SW 1271 (cell line): Measurements from ENCODE around the gene C11orf21.

Source experiments
- DNase-seq, 2 experiments: peaks; one replicate each; lab custom pipeline; 2025; lab: John Stamatoyannopoulos, UW

Gene C11orf21

DNA sequence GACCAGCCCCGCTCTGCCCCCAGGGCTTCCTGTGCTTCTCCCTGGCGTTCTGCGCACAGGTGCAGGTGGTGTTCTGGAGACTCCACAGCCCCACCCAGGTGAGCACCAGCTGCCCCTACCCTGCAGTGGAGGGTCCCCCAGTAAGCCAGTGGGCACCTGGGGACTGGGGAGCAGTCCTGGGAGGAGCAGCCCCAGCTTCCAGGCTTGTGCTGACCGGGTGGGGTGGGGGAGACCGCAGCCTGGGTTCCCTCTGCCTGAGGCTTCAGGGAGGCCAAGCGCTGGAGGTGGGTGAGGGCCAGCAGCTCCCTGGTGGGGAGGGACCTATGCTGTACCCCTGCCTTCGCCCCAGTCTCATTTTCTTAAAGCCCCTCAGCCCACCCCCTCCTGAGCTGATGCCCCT, 7.0 kb upstream of the C11orf21 start:
- DNase-seq = no peak

DNA sequence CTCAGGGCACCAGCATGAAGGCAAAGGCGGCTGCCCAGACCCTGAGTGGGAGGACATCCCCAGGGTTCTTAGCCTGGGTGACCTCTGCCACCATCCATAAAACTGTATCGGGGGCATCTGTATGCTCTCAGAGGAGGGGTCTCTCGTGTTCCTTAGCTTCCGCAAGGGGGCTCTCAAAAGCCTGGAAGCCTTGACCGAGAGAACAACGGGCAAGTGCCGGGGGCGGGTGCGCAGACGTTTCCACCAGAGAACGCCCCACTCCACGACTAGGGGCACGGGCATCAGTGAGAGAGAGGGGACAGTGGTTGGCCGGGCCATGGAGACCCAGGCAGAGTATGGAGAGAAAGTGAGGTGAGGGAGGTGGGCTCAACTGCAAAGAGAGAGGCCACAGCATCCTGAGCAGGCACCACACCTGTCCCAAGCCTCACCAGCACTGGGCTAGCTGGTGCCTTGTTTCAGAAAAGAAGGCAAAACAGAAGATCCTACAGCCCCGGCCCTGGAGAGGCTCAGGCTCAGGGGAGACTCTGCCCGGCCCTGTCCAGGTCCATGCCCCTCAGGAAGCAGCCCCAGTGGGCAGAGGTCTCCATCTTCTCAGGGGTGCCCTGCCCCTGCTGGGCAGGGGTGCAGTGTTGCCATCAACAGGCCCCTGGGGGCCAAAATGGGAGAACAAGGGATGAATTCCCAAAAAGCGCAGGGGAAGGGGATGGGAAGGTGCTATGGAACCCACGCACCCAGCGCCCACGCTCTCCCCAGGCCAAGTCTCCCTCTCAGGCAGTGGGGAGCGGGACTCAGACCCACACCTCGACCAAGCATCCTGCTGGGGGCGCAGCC, 6.0 kb upstream of the C11orf21 start:
- no peak for DNase-seq

DNA sequence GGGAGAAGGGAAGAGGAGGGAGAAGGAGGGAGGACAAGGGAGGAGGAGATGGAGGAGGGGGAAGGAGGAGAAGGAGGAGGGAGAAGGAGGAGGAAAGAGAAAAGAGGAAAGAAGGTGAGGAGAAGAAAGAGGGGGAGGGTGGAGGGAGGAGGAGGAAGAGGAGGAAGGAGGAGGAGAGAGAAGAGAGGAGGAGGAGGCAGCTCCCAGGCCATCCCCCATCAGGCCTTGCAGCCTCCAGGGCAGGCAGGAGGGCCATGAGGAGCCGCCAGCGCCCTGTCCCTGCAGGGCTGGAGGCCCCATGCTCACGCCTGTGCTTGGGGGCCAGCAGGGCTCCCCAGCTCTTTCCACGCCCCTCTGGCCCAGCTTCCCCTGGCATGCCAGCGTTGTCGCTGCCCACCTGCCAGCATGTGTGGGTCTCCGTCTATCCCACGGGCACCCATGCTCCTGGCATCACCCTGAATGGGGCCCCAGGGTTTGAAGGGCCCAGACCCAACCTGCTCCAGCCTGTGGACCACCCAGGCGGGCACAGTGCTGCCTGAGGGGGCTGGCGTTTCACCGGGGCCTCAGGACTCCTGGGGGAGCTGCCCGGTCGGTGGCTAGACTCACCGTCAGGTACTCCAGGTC, 5.3 kb upstream of the C11orf21 start:
- DNase-seq = no peak

DNA sequence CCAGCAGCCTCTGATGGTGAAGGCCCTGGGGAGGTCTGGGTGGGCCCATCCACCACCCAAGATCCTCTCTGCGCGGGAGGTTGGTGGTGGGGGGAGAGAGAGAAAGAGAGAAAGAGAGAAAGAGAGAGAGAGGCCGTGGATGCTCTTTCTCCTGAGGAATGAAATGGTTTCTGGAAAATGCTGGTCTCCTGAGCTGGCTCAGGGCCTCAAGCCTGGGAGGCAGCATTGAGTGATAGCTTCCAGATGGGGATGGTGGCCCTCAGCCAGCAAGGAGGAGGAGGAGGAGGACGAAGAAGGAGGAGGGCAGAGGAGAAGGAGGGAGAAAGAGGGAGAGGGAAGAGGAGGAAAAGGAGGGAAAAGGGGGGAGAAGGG, 4.7 kb upstream of the C11orf21 start:
- no peak for DNase-seq

DNA sequence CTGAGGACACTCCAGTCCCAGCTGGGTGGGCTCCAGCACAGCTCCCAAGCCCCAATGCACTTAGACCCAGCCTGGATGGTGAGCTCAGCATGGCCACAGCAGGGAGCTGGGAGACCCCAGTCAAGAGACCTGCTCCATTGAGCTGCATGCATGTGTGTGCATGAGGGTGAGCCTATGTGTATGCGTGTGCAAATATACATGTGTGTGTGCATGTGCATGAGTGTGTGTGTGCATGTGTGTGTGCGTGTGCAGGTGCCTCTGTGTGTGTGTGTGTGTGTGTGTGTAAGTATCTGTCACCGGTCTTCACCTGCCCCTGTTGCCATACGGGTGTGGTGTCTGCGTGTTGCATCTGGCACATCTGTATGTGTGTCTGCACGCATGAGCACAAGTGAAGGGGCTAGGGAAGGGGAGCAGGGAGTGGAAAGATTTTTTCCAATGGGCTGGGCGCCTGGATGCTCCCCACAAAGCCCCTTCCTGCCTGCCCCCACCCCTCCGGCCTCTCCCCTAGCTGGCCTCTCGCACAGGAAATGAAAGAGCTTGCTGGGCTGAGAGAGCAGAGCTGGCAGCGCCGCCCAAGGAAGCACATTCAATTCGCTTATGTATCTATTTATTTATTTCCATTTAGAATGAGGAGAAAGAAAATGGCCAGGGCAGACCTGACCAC, 4.2 kb upstream of the C11orf21 start:
- no peak for DNase-seq

DNA sequence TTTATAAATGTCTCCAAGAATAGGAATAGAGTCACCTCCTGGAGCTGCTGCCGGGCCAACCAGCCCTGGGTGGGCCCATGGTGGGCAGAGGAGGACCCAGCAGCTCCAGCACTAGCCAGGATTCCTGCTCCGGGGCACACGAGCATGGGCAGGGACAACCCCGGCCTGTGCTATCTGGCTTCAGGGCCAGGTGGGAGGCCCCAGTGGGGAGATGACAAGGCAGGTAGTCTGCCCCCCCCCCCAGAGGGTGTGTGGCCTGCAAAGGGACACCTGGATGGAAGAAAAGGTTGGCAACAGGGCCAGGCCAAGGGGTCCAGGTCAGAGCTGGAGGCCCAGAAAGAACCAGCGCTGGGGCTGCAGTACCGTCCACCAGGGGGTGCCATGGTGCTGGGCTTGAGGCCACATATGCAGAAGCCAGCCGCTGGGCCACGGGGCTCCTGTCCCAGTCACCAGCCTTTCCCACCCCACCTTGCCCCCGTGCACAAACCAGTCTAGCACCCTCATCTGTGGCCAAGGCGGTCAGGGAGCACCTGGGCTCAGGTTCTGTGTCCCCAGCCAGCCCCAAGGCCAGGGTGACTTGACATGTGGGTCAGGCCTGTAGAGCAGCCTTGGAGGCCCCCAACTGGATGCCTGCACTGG, 3.5 kb upstream of the C11orf21 start:
- peak in 1 of 2 experiments; percentile 39 for DNase-seq

DNA sequence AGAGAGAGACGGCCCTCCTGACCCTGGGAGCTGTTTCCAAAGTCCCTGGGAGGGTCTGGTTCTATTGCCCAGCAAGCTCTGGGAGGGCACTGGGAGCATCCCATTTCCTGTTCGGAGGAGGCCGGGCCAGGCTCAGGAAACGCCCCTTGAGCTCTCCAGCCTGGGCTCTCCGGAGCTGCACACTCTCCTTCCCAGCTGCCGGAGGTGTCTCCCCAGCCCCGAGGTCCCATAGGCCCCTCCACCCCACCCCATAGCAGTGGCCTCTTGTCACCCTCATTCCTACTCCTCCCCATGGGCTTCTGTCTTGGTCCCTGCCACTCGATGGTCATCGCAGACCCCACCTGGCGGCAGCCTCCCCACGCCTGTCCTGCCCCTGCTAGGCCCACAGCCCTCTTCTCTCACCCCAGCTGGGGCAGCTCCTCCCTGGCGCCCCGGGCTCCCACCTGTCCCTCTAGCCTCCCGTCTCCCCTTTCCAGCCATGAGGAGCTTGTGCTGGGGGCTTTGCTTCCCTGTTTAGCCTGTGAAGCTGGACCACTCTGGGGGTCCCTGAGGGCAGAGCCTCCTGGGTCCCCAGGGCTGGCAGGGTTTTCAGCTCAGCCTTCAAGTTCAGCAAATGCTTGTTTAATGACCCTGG, 2.9 kb upstream of the C11orf21 start:
- no peak for DNase-seq

DNA sequence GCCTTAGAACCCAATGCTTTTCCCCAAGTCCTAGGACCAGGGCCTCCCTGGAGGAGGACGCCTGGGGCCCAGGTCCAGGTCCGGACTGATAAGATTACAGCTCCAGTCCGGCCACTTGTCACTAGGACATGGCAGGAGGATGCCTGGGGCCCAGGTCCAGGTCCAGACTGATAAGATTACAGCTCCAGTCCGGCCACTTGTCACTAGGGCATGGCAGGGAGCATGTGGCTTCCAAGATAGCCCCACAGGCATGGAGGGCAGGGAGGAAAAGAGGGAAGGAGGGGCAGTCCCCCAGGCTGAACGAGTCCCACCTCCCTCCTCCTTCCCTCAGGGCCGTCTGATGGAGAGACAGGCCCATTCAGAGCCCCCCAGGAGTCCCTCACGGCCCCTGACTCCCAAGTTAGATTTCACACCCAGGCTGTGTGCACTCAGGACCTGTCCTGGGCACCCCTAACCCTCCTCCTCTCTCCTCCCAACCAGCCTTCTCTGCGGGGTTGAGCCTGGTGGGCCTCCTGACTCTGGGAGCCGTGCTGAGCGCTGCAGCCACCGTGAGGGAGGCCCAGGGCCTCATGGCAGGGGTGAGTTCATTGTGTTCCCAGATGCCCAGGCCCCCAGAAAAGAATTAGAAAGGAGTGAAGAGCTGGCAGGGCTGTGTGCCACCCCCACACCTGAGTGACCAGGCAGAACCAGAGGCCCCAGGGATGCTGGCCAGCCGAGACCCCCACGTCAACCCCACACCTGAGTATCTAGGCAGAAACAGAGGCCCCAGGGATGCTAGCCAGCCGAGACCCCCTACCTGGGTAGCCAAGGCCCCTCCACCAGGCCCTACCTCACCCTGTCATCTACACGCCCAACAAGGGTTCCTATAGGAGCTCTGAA, 2.1 kb upstream of the C11orf21 start:
- DNase-seq = no peak

DNA sequence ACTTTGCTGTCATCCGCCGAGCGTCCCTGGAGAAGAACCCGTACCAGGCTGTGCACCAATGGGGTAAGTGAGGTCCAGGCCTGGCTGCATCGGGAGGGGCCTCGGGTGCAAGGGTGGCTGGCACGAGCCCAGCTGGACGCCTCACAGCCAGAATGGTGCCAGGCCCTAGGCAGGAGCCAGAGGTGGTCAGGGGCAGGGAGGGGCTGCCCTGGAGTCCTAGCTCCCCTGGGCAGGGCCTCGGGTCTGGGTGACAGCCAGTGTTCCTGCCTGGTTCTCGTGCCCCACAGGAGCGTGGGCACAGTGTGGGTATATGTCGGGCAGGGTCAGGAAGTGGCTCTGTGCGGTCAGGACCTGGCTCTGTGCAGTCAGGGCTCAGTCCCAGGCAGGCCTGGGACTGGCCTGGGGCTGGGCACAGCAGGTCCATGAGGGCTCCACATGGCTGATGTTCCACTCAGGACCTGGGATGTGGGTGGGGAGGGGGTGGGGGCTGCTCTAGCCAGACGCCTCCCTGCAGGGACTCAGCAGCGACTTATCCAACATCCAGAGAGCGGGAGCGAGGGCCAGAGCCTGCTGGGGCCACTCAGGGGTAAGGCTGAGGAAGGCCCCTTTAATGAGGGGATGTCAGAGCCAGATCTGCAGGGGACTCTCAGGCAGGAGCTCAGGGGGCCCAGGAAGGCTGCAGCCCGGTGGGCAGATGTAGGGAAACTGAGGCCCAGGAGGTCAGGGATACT, 1.3 kb upstream of the C11orf21 start:
- DNase-seq = no peak

DNA sequence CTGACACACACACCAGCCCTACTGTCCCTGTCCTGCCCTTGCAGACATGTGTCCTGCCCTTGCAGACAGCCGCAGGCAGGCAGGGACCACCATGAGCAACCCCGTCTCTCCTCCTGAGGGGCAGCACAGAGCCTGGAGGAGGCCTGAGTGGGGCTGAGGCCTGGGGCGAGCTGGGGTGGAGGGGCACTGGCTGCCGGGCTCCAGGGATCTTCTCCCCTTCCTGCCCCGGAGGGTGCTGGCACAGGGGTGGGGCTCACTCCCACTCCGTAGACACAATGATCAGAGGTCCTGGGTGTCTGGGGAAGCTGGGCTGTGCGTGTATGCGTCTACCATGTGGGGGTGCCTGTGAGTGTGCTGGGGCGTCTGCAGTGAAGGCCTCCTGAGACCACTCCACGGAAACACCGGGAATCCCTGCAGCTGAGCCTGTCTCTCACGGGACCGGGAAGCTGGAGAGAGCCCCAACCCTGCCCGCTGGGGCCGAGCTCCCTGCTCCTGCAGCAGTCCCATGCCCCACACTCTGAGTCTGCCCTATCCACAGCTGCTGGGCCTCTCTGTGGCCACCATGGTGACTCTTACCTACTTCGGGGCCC, 683 bp upstream of the C11orf21 start:
- DNase-seq = no peak

DNA sequence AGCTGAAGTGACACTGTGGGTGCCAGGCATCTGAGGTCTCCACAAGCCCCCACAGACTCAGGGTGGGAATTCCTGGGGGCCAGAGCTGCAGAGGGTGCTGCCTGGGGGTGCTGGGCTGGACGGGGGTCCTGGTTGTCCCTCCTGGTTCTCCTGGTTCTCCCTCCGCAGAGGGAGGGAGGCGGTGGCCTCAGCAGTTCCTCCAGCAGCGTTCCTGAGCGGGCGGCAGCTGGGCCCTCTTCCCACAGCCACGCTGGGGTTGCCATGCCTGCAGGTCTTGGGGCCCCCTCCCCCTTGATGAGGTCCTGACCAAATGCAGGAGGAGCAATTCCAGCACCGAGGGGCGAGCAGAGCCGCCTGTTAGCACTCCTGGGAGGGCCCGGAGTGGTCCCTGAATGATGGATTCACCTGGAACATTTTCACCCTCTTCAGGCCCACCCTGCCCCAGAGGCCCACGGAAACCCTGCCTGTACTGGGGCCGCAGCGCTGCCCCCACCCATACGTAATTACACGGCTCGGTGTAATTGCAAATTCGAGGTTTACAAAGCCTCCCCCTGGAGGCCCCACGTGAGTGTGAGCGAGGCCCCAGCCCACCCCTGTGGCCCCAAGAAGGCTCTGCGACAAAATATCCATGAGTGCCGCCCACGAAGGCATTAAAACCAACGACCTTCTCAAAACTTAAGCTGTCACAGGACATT, 635 bp downstream of the C11orf21 start:
- no peak for DNase-seq

DNA sequence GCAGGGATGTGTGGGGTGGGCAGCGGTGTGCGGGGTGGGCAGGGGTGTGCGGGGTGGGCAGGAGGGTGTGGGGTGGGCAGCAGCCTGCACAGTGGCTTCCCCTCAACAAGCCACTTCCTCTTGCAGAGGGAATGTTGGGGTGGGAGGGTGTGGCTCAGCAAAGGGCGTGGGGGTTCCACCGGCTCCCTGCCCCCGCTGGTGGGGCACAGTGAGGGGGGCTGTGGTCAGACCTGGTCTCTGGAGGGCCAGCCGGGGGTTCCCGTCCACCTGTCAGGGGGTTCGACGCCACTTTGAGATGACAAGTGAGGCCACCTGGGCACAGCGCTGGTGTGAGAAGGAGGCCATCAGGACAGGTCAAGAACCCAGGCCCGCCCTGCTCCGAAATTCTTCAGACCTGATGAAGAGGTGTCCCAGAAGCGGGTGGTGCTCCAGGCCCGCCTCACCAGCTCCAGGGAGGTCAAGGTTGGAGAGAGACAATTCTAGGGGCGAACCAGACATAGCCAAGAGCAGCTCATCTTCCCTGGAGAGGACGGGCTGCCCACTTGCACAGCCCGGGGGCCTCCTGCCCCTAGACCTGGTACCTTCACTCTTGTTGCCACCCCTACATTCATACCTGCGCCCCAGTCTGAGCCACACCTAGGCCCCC, 1.3 kb downstream of the C11orf21 start:
- no peak for DNase-seq

DNA sequence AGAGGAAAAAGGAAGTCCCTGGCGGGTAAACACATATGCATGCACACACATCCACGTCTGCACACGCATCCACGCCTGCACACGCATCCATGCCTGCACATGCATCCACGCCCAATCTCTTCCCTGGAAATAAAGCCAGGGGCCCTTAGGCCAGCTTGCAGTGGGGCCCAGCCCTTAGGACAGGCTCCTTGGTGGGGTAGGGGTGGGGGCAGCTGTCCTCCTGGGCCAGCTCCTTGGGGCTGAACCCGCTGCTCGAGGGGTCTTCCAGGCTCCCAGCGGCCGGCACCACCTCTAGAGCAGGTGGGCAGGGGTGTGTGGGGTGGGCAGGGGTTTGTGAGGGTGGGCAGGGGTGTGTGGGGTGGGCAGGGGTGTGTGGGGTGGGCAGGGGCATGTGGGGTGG, 1.9 kb downstream of the C11orf21 start:
- DNase-seq = no peak

DNA sequence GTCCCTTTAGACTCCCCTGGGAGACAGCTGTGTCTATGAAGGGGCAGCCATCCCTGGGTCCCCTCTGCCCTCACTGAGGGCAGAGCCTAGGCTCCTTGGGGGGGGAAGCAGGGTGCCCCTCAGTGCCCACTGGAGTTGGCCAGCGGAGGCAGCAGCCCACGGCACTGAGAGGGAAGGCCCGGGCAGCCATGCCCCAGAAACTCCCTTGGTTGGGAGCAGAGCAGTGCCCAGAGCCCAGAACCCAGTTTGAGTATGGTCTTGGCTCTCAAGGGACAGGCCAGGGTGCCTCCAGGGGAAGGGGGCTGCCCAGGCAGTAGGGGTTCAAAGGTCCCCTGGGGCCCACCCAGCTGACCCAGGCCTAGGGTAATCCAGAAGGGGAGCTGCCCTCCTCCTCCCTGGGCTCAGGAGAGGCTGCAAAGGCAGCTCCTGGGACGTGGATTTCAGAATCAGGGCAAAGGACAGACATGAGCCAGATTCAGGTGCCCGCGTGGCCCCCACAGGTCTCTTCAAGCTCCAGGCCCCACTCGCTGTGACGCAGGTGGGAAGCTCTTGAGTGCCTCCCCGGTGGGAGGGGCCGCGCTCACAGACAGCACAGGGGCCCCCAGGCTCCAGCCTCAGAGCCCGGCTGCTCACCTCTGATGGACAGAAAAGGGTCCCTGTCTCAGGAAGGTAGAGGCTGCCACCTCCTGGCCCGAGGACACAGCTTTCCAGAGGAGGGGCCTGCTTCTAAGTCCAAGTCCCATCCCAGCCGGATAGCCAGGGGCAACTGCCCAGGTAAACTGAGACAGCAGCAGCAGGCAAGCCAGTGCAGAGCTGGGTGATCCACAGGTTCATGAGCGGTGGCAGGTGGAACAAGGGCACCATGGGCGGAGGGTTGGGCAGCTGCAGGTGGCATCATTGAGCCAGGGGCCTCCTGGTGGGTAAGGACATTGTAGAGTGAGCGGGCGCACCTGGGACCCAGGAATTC, 2.6 kb downstream of the C11orf21 start:
- DNase-seq = no peak

DNA sequence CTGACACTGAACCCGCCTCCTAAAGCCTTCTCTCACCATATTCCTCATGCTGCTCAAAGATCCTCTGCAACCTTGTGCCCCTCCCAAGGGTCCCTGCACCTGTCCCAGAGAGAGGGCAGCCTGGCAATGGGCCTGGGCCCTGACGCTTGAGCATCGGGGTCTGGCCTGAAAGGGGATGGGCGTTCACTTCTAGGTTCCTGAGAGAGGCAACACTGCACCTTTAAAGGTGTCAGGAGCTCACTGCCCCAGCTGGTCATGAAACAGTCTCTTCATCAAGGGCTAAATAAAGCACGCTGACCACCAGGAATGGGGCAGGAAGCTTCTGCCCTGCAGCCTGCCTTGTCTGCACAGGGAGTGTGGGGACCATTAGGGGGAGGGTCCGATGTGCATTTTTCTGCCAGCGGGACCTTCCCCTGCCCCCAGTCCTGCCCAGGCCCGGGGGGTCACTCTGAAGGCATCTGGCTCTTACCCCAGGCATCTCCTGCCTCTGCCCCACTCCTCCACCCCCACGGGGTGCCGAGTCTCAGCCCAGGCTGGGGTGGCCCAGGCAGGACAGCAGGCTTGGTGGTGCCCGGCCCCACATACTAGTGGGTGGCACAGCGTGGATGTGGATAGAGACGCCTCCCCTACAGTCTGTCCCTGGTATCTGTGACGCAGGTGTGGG, 3.5 kb downstream of the C11orf21 start:
- no peak for DNase-seq

DNA sequence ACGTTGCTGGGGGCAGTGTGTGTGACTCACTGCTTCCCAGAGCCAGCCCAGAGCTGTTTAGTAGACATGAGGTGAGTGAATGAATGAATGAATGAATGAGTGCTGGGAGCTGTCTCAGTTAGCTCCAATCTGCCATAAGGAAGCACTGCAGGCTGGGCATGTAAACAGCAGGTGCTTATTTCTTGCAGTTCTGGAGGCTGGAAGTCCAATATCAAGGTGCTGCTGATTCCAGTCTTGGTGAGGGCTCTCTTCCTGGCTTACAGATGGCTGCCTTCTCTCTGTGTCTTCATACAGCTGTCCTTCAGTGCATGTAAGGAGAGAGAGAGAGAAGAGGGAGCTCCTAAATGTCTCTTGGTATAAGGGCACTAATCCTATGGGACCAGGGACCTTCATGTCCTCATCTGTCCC, 4.1 kb downstream of the C11orf21 start:
- DNase-seq = no peak

DNA sequence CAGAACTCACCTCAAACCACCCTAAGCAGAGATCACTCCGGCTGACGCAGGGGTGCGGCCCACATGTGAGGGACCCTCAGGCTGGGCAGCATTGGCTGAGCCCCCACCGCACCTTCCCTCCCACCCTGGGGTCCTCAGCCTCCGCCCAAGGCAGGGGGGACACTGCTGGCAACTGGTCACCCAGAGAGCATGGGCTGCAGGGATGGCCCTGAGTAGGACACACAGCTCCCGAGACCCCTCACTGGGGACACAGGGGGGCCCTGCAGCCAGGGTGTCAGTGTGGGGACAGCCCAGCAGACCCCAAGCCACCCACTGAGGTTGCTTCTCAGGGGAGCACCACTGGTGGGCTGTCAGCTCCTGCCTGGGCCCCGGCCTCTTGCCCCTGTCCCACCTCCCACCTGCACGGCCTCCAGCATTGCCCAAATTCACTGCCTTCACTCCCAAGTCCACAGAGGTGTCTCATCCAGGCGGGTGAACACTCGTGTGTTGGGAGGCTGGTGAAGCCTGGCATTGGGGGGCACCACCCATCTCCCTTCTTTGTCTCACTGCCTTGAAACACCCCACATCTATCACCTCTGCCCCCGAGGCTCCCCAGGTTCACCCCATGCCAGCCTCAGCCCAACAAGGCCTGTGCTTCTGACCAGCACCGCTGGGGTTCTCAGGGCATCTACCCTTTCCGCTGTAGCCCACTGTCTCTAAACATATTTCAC, 4.7 kb downstream of the C11orf21 start:
- DNase-seq = no peak
